A549 treated with CpdA at 1 μM for 4 hours (cell line): ENCODE results near the gene TLCD3A. TPM values are rescaled to one million over a fixed set of nuclear protein-coding genes. Genes with fewer than 3 reads are reported as not detected.

Experiments
- total RNA-seq: library from RNA; stranded (reverse); fragments of 200-300 nt; extraction: Qiagen RNA extraction; gene quantifications from 5 replicates; pipeline ENCODE4 v1.2.3, GENCODE V29; 2022; ENCODE audit warnings: low read depth

Gene TLCD3A
- total RNA-seq: 50.9 to 56.8 TPM (median 55.1 TPM) in 5 replicates

DNA sequence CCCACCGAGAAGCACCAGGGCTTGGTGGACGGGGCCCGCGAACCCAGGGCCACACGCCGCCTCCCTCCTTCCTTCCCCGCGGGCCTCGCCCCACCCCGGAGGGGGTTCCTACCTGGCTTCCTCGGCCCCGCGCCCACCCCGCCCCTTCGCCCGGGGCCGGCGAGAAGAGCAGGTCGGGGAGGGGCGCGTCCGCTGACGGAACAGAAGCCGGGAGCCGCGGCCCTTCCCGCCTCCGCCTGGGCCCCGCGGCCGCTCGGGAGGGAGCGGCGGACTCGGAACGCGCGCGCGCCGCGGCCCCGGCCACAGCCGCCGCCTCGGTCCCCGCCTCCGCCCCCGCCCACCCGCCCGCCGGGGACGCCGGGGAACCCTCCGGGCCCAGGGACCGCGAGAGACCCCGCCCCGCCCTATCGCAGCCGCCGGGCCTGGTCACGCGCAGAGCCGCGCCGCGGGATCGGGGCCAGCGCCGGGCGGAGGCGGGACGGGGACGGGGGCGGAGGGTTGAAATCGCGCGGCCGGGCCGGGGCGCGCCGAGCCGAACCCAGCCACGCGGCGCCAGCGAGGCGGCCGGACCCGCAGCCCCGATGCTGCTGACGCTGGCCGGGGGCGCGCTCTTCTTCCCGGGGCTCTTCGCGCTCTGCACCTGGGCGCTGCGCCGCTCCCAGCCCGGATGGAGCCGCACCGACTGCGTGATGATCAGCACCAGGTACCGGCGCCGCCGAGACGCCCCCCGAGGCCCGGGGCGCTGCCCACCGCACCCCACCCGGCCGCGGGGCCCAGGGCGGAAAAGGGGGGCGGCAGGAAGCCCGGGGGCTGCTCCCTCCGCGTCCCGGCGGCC lies at the start of gene TLCD3A:
TSS of gene TLCD3A (plus strand) at position 530 of the 835 bp plus-strand sequence. CDS start at position 582, 52 bp downstream.

DNA sequence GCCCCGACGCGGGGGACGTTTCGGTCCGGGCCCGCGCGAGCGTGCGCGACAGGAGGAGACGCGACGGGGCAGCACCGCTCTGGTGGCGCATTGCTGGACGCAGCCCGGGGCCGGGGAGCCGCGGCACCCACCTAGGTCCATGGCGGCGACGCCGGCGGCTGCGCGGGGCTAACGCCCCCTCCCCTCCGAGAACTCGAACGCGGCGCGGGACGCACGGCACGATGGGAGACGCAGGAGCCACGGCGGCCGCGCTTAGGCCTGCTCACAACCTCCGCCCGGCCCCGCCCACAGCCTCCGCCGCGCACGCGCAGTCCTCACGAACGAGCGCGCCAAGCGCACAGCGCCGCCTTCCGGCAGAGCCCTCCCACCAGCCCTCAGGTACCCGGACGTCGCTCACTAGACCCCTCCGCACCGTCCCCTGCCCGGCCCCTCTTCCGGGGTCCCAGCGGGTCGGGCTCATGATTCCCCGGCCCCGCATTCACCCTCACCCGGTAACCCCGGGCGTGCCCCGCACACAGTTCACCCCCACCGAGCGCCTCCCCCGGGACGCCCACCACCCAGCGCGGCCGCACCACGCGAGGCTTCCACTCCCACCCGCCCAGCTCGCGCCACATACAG lies 19.7 kb downstream of the TLCD3A start, which contains the start of gene GEMIN4:
TSS of gene GEMIN4 (minus strand) at position 263 of the 618 bp plus-strand sequence. CDS start at position 141, 122 bp downstream.

GRCh38 chr17:781805-782731 lies 49.7 kb downstream of the TLCD3A start, which contains the start of the genes GLOD4 and MRM3:
Gene GLOD4, minus strand, starts transcription at chr17:782280. Its CDS starts 25 bp downstream, at chr17:782255.
Gene MRM3, plus strand, starts transcription at chr17:782353. Its CDS starts 26 bp downstream, at chr17:782379.

Other genes with a start within 250 kb of the TLCD3A start
- 22.2 to 27.3 TPM (median 25.8 TPM) in 5 replicates for gene VPS53, start 17.8 kb upstream of the TLCD3A start, total RNA-seq
- gene GEMIN4, start 19.7 kb downstream of the TLCD3A start, total RNA-seq: 57.8 to 66.3 TPM (median 63.2 TPM) in 5 replicates
- 95.3 to 139 TPM (median 97.1 TPM) in 5 replicates for gene GLOD4, start 49.7 kb downstream of the TLCD3A start, total RNA-seq
- gene MRM3, start 49.8 kb downstream of the TLCD3A start, total RNA-seq: 43.3 to 54.2 TPM (median 45.0 TPM) in 5 replicates
- gene NXN, start 247.2 kb downstream of the TLCD3A start, total RNA-seq: 21.9 to 27.7 TPM (median 26.6 TPM) in 5 replicates